D341Med (cell line): ENCODE results near the gene NID1.

Experiments
- DNase-seq: peaks from one replicate; pipeline ENCODE4 v3.0.0; 2012; ENCODE audit warnings: low spot score

Gene NID1

GRCh38 chr1:236066828-236067386 is 2.0 kb upstream of the NID1 start:
- no peak for DNase-seq

GRCh38 chr1:236066054-236066453 is 1.2 kb upstream of the NID1 start:
- DNase-seq = no peak

DNA sequence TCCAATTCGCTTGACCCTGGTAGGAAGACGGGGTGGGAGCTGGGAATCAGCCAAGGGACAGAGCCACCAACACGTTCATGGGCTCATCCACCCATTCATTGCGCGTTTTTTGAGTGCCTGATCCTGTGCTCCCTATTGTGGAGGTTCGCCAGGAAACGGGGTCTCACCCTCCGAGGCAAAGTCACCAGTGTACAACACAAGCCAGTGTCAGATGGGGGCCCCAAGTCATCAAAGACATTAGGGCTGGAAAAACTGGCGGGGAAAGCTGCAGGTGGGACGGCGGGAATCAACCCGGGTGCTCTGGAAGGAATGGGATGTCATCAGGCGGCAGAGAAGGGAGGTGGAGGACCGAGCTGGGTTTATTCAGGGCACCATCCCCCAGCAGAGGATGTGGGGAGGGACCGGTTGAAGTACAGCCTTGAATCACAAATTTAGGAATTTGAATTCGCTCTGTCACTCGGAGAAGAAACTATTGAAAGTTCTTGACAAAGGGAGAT is 667 bp upstream of the NID1 start:
- peak; percentile 42 for DNase-seq

- peak; percentile 68 for DNase-seq
Measured at GRCh38 chr1:236063919-236064673, 794 bp downstream of the NID1 start.

DNA sequence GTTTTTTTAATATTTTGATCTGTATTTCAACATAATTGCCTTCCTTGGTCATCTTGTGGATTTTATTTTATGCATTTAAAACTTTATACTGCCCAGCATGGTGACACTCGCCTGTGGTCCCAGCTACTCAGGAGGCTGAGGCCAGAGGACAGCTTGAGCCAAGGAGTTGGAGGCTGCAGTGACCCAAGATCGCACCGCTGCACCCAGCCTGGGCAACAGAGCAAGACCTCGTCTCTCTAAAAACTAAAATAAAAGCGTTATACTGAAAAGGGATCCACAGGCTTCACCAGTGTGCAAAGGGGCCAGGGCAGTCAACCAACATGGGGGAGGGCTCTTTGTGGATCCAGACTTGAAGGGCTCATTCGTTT is 1.4 kb downstream of the NID1 start:
- no peak for DNase-seq

DNA sequence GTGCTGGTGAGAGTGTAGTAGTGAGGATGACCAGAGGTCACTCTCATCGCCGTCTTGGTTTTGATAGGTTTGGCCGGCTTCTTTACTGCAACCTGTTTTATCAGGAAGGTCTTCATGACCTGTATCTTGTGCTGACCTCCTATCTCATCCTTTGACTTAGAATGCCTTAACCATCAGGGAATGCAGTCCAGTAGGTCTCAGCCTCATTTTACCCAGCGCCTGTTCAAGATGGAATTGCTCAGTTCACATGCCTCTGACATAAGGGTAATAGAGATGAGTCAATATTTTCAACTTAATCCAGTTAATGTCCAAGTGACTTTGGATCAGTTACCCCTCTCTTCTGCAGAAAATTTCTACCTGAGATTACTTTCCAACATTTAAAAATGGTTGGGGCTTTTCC is 4.6 kb downstream of the NID1 start:
- DNase-seq = no peak

- no peak for DNase-seq
Measured at GRCh38 chr1:236059011-236059410, 5.9 kb downstream of the NID1 start.

DNA sequence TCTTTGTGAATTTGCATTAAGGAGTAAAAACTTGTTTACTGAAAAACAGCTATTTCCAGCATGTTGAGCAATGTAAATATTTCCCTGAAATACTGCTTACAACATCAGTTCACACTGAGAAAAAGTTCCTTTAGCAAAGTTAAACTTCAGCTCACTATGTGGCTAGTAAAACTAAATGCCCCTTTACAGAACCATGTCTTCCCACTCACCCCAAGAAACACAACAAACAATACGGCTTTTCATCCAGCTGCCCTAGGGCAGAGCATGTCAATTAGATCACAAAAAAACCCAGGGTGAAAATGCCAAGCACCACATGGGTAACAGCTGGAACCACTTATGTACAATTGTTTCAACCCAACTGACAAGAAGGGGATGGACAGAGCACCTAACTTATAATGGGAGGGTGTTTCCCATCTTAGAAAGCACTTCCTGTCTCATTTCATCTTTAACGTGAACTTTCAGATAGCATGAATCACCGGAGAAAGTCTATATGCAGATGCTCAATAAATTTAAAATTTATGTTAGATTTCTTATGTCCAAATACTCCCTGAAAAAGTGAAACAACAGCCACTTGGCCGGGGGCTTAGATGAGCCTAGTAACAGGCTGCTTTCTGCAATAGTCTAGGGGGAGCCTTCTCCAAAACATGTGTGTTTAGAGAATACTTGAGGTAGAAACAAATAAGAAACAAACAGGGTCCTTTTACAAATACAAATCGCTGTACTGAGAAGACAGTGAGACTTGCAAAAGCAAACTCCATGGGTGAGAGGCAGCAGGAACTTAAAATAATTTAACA is 6.6 kb downstream of the NID1 start:
- no peak for DNase-seq

DNA sequence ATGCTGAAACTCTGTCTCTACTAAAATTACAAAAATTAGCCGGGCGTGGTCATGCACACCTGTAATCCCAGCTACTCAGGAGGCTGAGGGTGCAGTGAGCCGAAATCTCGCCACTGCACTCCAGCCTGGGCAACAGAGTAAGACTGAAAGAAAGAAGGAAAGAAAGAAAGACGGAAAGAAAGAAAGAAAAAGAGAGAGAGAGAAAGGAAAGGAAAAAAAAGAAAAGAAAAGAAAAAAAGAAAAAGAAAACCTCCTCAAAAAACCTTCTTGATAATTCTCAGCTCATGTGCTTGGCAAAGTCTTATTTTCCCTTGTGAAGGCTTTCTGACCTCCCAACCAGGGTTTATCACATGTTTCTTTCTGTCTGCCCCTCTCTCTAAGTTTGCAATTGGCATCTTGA is 7.3 kb downstream of the NID1 start:
- DNase-seq = no peak

DNA sequence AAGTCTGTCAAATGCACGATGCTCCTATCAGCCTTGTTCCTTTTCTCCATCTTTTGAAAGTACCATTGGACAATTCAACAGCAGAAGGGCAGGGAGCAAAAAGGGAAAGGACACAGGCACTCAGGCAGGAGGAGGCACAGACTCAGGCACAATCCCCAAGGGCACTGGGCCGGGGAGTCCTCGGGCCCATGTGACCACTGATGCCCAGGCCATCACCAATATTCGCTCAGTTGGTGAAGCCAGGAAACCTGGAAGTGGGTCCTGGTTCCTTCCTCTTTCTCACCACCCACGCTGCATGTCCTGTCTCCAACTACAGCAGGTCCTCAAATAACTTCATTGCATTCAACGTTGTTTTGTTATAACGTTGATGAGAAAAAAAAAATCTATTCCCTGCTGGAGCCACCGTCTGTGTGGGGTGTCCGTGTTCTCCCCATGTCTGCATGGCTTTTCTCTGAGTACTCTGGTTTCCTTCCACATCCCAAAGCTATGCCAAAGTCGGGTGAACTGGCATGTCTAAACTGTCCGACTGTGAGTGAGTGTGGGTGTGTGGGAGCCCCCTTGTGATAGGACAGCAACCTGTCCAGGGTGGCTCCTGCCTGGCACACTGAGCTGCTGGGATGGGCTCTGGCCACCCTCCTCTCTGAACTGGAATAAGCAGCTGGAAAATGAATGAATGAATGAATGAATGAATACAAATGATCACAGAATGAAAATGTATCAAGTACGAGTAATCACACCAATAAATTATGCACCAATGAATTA is 12.5 kb downstream of the NID1 start:
- no peak for DNase-seq

GRCh38 chr1:236051242-236051791 is 13.6 kb downstream of the NID1 start:
- no peak for DNase-seq

DNA sequence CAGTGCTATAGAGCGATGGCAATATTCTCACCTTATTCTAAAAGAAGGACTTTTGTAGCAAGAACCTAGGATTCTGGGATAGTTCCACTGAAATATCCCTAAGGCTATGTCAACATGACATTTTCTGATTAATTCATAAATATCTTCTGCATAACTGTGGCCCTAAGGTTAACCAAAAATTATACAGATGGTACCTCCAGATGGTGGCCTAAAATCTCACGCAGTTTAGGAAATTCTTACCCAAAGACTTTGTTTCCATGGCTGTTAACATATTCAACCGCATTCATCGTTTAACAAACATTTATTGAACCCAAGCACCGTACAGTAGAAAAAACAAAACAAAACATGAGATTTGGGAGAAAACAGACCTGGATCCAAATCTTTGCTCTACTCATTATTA is 19.1 kb downstream of the NID1 start:
- no peak for DNase-seq

- no peak for DNase-seq
Measured at GRCh38 chr1:236044341-236044740, 20.5 kb downstream of the NID1 start.

GRCh38 chr1:236041631-236042618 is 23.0 kb downstream of the NID1 start:
- DNase-seq = no peak

DNA sequence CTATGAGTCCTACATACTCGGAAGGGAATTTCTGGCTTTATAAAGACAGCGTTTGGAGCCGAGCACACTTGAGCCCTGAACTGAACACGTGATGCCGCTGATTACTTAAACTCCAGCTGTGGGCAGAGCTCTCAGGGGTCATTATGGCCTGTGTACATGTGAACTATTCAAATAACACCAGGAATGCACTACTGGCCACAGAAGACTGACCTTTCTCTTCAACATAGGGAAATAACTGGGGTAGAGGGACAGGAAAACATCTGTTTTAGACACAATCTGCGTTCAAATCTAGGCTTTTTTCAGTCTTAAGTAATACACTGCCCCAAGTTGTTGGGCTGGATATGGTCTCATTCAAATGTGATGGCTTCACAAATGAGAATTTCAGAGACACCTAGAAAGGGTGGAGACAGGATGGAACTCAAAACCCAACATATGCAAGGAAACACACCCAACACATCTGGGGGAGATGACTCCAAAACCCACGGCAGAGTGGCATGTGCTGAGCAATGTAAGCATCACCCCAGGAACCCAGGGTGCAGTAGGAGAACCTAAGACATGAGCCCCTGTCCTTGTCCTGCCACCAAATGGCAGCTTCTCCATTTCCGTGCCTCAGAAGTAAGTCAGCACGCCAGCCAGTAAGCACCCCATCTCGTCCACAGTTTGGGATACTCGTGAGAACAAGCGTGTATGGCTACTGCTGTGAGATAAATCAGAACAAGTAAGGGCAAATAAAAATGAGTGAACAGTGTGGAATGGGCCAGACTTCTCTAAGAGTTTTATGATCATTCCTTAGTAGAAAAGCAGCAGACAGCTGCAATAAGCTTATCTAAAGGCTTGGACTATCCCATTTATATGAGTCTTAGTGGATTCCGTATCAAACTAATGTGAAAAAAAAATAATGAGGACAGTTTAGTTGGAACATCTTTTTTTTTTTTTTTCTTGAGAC is 24.9 kb downstream of the NID1 start:
- no peak for DNase-seq

- DNase-seq = no peak
Measured at GRCh38 chr1:236038034-236038433, 26.9 kb downstream of the NID1 start.

DNA sequence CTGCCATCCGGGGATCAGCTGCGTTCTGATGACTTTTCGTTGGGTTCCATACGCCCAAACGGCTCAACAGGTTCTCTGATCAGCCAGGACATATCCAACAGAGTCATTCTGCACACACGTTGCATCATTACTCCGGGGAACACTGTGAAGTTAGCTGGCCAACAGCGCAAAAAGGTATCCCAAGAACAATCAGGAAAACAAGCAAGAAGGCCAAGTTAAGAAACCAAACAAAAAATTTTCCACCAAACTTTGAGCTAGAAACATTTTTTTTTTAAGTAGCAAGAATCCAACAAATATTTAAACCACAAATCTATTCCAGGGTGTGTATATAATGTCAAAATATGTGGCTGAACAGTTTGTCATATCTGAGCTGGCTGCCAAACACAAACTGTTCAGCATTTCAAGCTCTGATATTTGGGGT is 29.2 kb downstream of the NID1 start:
- no peak for DNase-seq

DNA sequence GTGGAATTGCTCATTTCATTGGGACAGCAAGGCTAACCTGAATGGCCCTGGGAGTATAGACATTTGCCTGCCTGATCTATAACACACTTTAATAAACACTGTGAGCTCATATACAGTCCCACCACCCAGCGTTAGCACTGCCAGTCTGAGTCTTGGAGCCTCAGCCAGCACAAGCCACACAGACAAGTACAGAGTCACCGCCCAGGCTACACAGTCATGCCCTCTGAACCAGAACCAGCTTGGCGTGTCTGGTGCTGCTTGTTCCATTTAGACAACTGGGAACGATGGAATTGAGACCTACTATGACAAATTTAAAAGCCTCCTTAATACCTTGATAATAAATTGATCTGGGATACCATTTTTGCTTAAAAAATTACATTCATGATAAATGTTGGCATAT is 31.6 kb downstream of the NID1 start:
- no peak for DNase-seq

GRCh38 chr1:236030534-236030933 is 34.4 kb downstream of the NID1 start:
- DNase-seq = no peak
